MM.1S (cell line): ENCODE measurements around the gene BRD3.

Experiments used
- DNase-seq: peaks from one replicate; pipeline ENCODE4 v3.0.0-alpha.2; 2015
- H2AFZ ChIP-seq: fragments of 300-600 bp; sonication (generic); 2 replicates; pipeline ENCODE4 v1.6.0; 2016; ENCODE audit warnings: antibody characterized with exemption, low read length
- H3F3A ChIP-seq: fragments of 300-600 bp; sonication (generic); 2 replicates; pipeline ENCODE4 v1.6.1; 2016; ENCODE audit warnings: mild to moderate bottlenecking, antibody characterized with exemption, low read length, moderate library complexity, mixed read lengths; ENCODE audit not compliant: insufficient read depth
- H3K27ac ChIP-seq: fragments of 300-600 bp; sonication (generic); 2 replicates; pipeline ENCODE4 v1.5.1; 2016; ENCODE audit warnings: mild to moderate bottlenecking, low read length
- H3K27me3 ChIP-seq: fragments of 300-600 bp; sonication (generic); replicated peaks from 2 replicates; pipeline ENCODE4 v1.6.0; 2016; ENCODE audit warnings: low read length; ENCODE audit not compliant: insufficient read depth
- H3K36me3 ChIP-seq: fragments of 300-600 bp; sonication (generic); replicated peaks from 2 replicates; pipeline ENCODE4 v1.6.1; 2016; ENCODE audit warnings: mild to moderate bottlenecking, low read length, mixed read lengths; ENCODE audit not compliant: insufficient read depth
- H3K4me1 ChIP-seq: fragments of 300-600 bp; sonication (generic); 2 replicates; pipeline ENCODE4 v1.6.1; 2016; ENCODE audit warnings: low read length, mixed read lengths
- H3K4me2 ChIP-seq: fragments of 300-600 bp; sonication (generic); 2 replicates; pipeline ENCODE4 v1.6.0; 2016; ENCODE audit warnings: low read depth, low read length
- H3K4me3 ChIP-seq: fragments of 300-600 bp; sonication (generic); 2 replicates; pipeline ENCODE4 v1.5.1; 2016; ENCODE audit warnings: low read length, mixed read lengths
- H3K79me2 ChIP-seq: fragments of 300-600 bp; sonication (generic); 2 replicates; pipeline ENCODE4 v1.6.1; 2016; ENCODE audit warnings: mixed run types, low read length, mixed read lengths
- H3K9ac ChIP-seq: fragments of 300-600 bp; sonication (generic); 2 replicates; pipeline ENCODE4 v1.6.1; 2016; ENCODE audit warnings: low read length, mixed read lengths
- H3K9me2 ChIP-seq: fragments of 300-600 bp; sonication (generic); replicated peaks from 2 replicates; pipeline ENCODE4 v1.6.1; 2016; ENCODE audit warnings: mild to moderate bottlenecking, low read length, mixed read lengths; ENCODE audit not compliant: insufficient read depth
- H3K9me3 ChIP-seq: fragments of 300-600 bp; sonication (generic); replicated peaks from 2 replicates; pipeline ENCODE4 v1.6.1; 2016; ENCODE audit warnings: mild to moderate bottlenecking, low read length, mixed read lengths; ENCODE audit not compliant: insufficient read depth
- H4K20me1 ChIP-seq: fragments of 300-600 bp; sonication (generic); 2 replicates; pipeline ENCODE4 v1.6.1; 2016; ENCODE audit warnings: mild to moderate bottlenecking, low read length, moderate library complexity, mixed read lengths; ENCODE audit not compliant: insufficient read depth
- EZH2 ChIP-seq: fragments of 300-600 bp; sonication (generic); optimal IDR thresholded peaks from 2 replicates; pipeline ENCODE3; 2017; ENCODE audit warnings: low read depth, mild to moderate bottlenecking, antibody characterized with exemption, low read length, mixed read lengths
- EZH2phosphoT487 ChIP-seq: fragments of 300-600 bp; sonication (generic); IDR thresholded peaks from 2 replicates; pipeline ENCODE4 v1.6.1; 2018; ENCODE audit warnings: antibody characterized with exemption, low read length
- TF ChIP-seq, protein P1 (sequence below): fragments of 300-600 bp; sonication (generic); IDR thresholded peaks from 2 replicates; pipeline ENCODE4 v1.5.1; 2016; ENCODE audit warnings: antibody characterized with exemption, low read length, mixed read lengths

The BRD3 gene

DNA sequence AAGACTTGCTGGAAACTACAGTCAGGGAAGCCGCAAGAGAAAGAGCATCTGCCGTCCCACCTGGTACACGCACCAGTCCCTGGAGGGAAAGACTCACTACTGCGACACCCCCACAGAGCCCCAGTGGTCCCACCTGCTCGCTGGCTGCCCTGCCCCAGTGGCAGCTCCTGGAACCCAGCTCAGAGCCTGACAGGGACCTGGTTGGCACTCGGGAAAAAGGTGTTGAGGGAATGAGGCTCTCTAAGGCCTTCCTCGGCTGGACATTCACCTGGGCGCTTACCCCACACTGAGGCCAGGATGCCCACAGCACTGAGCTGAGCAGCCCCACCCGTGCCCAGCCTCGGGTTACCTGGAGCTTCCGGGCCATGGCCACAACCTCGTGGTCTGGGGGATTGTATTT, 22.9 kb downstream of the BRD3 start:
- no peak overlapping the region for H3K9ac ChIP-seq
- no peak for TF ChIP-seq EZH2

GRCh38 chr9:134043531-134043988, 24.3 kb downstream of the BRD3 start:
- H3K27me3 ChIP-seq = no peaks in the 10 kb centered on the region
- no peaks in the 10 kb centered on the region for H3K36me3 ChIP-seq
- no peaks in the 10 kb centered on the region for H3K9me2 ChIP-seq
- H3K4me3 ChIP-seq = no peak overlapping the region
- no peak overlapping the region for H2AFZ ChIP-seq
- no peaks in the 10 kb centered on the region for H3F3A ChIP-seq
- no peak for DNase-seq
- no peaks in the 10 kb centered on the region for H3K9me3 ChIP-seq
- no peak overlapping the region for H3K27ac ChIP-seq
- H3K4me1 ChIP-seq = no peaks in the 10 kb centered on the region
- no peaks in the 10 kb centered on the region for H3K79me2 ChIP-seq
- no peak overlapping the region for H3K4me2 ChIP-seq
- TF ChIP-seq EZH2phosphoT487 (no peak), EZH2 (no peak)
- TF ChIP-seq, protein P1, sequence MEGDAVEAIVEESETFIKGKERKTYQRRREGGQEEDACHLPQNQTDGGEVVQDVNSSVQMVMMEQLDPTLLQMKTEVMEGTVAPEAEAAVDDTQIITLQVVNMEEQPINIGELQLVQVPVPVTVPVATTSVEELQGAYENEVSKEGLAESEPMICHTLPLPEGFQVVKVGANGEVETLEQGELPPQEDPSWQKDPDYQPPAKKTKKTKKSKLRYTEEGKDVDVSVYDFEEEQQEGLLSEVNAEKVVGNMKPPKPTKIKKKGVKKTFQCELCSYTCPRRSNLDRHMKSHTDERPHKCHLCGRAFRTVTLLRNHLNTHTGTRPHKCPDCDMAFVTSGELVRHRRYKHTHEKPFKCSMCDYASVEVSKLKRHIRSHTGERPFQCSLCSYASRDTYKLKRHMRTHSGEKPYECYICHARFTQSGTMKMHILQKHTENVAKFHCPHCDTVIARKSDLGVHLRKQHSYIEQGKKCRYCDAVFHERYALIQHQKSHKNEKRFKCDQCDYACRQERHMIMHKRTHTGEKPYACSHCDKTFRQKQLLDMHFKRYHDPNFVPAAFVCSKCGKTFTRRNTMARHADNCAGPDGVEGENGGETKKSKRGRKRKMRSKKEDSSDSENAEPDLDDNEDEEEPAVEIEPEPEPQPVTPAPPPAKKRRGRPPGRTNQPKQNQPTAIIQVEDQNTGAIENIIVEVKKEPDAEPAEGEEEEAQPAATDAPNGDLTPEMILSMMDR = no peak
- H4K20me1 ChIP-seq = no peaks in the 10 kb centered on the region
- no peak overlapping the region for H3K9ac ChIP-seq

More for the DNA sequence above, 22.9 kb downstream of the BRD3 start:
- H3F3A ChIP-seq = no peaks in the 10 kb centered on the region
- no peaks in the 10 kb centered on the region for H3K4me1 ChIP-seq
- H3K9me2 ChIP-seq = no peaks in the 10 kb centered on the region
- no peak overlapping the region for H3K27ac ChIP-seq
- H3K4me3 ChIP-seq = no peak overlapping the region
- no peaks in the 10 kb centered on the region for H3K36me3 ChIP-seq
- H2AFZ ChIP-seq = no peak overlapping the region
- no peak for DNase-seq
- H3K27me3 ChIP-seq = no peaks in the 10 kb centered on the region
- H3K4me2 ChIP-seq = no peak overlapping the region
- no peaks in the 10 kb centered on the region for H3K9me3 ChIP-seq
- H3K79me2 ChIP-seq = no peaks in the 10 kb centered on the region
- no peaks in the 10 kb centered on the region for H4K20me1 ChIP-seq

DNA sequence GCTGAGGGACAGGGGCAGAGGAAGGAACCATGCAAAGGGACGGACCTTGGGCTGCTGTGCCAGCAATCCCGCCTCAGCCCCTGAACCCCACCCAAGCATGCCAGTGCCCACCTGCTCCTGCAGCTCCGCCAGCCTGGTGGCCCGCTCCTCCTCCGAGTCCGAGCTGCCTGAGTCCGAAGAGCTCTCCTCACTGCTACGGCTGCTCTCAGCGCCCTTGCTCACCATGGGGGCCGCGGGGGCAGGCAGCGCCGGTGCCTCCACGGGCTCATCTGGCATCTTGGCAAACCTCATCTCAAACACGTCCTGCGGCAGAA, 26.2 kb downstream of the BRD3 start:
- Histone ChIP-seq H2AFZ (no peak overlapping the region), H3K27ac (no peak overlapping the region), H3K9me3 (no peaks in the 10 kb centered on the region), H3F3A (no peaks in the 10 kb centered on the region), H3K36me3 (no peaks in the 10 kb centered on the region), H3K27me3 (no peaks in the 10 kb centered on the region), H3K4me2 (no peak overlapping the region), H3K4me3 (no peak overlapping the region), H3K4me1 (no peaks in the 10 kb centered on the region), H4K20me1 (no peaks in the 10 kb centered on the region), H3K79me2 (no peaks in the 10 kb centered on the region), H3K9me2 (no peaks in the 10 kb centered on the region), H3K9ac (no peak overlapping the region)
- TF ChIP-seq EZH2phosphoT487 = no peak
- no peak for TF ChIP-seq EZH2
- TF ChIP-seq, protein P1 = no peak
- DNase-seq = no peak

- H4K20me1 ChIP-seq = no peaks in the 10 kb centered on the region
- DNase-seq = no peak
- no peak overlapping the region for H3K9ac ChIP-seq
- no peak overlapping the region for H2AFZ ChIP-seq
- no peak overlapping the region for H3K4me3 ChIP-seq
- H3K36me3 ChIP-seq = no peaks in the 10 kb centered on the region
- H3K27ac ChIP-seq = no peak overlapping the region
- no peaks in the 10 kb centered on the region for H3F3A ChIP-seq
- no peaks in the 10 kb centered on the region for H3K27me3 ChIP-seq
- no peaks in the 10 kb centered on the region for H3K79me2 ChIP-seq
- TF ChIP-seq EZH2 = no peak
- TF ChIP-seq, protein P1 = no peak
- no peak for TF ChIP-seq EZH2phosphoT487
- H3K9me3 ChIP-seq = no peaks in the 10 kb centered on the region
- H3K4me1 ChIP-seq = no peaks in the 10 kb centered on the region
- no peak overlapping the region for H3K4me2 ChIP-seq
- no peaks in the 10 kb centered on the region for H3K9me2 ChIP-seq
Measured at GRCh38 chr9:134040781-134041648, 26.8 kb downstream of the BRD3 start.
